ENCODE measurements around the gene WWOX. TPM values are rescaled to one million over a fixed set of nuclear protein-coding genes. Genes with fewer than 3 reads are reported as not detected.

The WWOX gene
- total RNA-seq, 1 donor from 2014 or later: 12.6 TPM

DNA sequence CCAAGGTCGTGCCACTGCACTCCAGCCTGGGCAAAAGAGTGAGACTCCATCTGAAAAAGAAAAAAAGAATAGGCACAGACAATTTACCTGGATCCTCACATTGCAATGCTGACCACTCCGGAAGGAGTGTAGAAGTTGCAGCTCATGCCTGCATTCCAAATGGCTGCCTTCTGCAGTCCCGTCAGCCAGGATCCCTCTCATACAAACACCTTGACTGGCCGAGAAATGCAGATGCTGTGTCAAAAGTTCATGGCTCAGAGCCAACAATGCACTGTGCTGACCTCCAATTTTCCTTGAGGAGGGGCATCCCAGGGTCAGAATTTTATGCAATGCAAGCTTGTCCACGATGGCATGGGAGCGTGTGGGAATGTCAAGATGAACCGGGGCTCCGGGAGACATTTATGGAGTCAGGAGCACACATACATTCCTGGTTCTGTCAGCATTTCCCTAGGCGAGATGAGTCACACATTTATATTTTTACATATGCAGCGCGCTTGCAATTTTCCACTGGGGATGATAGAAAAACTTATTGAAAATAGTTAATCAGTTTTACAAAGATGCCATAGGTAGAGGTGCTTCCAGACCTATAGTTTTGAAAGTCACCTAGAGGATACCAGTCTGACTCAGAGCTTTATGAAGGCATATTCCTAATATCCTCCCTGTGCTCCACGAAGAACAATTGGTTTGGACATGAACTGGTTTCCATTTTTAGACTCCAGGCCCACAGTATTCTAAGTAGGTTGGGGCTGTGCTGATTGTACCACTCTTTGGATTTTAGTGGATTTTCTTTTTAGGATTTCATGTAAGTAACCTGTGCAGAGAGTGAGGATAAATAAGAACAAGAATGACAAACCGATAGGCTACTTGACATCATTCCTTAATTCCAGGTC lies 886.5 kb downstream of the WWOX start:
- TF ChIP-seq, protein P1, sequence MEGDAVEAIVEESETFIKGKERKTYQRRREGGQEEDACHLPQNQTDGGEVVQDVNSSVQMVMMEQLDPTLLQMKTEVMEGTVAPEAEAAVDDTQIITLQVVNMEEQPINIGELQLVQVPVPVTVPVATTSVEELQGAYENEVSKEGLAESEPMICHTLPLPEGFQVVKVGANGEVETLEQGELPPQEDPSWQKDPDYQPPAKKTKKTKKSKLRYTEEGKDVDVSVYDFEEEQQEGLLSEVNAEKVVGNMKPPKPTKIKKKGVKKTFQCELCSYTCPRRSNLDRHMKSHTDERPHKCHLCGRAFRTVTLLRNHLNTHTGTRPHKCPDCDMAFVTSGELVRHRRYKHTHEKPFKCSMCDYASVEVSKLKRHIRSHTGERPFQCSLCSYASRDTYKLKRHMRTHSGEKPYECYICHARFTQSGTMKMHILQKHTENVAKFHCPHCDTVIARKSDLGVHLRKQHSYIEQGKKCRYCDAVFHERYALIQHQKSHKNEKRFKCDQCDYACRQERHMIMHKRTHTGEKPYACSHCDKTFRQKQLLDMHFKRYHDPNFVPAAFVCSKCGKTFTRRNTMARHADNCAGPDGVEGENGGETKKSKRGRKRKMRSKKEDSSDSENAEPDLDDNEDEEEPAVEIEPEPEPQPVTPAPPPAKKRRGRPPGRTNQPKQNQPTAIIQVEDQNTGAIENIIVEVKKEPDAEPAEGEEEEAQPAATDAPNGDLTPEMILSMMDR (IDR thresholded peaks at IDR 0.05; ENCODE audit: insufficient read depth, low read length, severe bottlenecking): no peak
- FAIRE-seq (no peak), DNase-seq (ENCODE audit: low read depth) (peak; percentile 52)
- Histone ChIP-seq H3K27me3 (ENCODE audit: control insufficient read depth, insufficient read depth, low read length) (no peaks in the 10 kb centered on the region), H3K36me3 (ENCODE audit: control insufficient read depth, insufficient read depth, low read length) (no peaks in the 10 kb centered on the region), H3K4me3 (ENCODE audit: low read depth, low read length) (no peak overlapping the region)

DNA sequence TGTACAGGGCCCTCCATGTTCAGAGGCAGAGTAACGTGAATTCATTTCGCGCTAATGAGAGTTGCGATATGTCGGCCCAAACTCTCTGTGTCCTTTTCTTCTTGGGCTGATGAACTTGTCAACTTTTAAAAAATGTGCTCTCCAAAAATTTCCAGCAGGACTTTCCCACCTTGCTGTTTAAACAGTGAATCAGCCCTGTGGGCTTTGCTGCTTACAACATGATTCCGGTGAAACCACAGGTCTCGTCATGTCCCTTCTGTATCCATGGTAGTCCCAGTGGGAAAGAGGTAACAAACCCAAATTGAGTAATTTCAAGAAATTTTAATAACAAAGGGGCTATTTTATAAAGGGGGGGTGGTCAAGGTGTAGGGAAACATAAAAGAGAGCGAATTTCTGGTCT lies 888.2 kb downstream of the WWOX start:
- no peaks in the 10 kb centered on the region for H3K27me3 ChIP-seq (ENCODE audit: control insufficient read depth, insufficient read depth, low read length)
- TF ChIP-seq, protein P1 (IDR thresholded peaks at IDR 0.05; ENCODE audit: insufficient read depth, low read length, severe bottlenecking): no peak
- DNase-seq (ENCODE audit: low read depth) (peak; percentile 98), FAIRE-seq (no peak)
- no peaks in the 10 kb centered on the region for H3K36me3 ChIP-seq (ENCODE audit: control insufficient read depth, insufficient read depth, low read length)
- H3K4me3 ChIP-seq (ENCODE audit: low read depth, low read length): no peak overlapping the region

DNA sequence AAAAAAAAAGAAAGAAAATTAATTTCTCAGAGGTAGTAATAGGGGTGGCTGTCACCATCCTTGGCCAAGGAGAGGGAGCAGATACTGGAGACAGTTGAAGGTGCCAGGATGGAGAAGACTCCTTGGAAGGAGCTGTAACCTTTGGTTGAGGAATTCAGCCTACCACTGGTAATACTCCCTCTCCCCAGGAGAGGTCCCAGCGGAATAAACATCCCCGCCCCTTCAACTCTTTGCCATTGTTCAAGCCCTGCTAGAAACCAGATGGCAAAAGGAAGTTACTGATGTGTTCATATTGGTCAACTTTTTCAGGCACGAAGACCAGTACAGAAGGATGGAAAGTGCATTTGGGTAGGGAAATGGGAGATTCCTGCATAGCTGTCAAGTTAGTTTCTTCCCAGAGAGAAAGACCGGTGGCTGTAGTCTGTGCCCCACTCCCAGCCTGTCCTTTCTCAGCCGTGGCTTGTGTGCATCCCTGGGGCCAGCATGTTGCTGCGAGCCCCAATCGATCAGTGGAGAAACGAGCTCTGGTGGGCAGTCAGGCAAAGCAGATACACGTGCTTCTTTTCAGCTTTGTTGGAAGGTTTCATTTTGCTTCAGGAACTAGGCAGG lies 889.0 kb downstream of the WWOX start:
- peak; percentile 4 for DNase-seq (ENCODE audit: low read depth)
- FAIRE-seq: no peak
- TF ChIP-seq, protein P1 (IDR thresholded peaks at IDR 0.05; ENCODE audit: insufficient read depth, low read length, severe bottlenecking): no peak
- Histone ChIP-seq H3K4me3 (ENCODE audit: low read depth, low read length) (no peak overlapping the region), H3K36me3 (ENCODE audit: control insufficient read depth, insufficient read depth, low read length) (no peaks in the 10 kb centered on the region), H3K27me3 (ENCODE audit: control insufficient read depth, insufficient read depth, low read length) (no peaks in the 10 kb centered on the region)

DNA sequence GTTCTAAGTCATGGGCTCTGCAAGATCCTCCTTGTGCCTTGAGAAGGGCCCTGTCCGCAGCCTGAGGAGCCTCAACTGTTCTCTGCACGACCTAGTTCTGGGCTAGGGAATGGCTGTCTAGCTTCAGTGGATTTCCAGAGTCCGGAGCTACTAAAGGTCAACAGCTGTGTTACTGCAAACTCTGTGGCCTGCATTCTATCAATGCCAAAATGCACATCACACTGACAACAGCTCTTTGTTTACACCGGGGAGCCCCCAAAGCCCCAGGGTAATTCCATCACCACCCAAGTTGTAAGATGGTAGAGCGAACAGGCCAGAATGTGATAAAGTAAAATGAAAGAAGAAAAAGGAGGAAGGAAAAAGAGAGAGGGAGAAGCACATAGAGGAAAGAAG lies 890.9 kb downstream of the WWOX start:
- FAIRE-seq (no peak), DNase-seq (ENCODE audit: low read depth) (no peak)
- Histone ChIP-seq H3K27me3 (ENCODE audit: control insufficient read depth, insufficient read depth, low read length) (no peaks in the 10 kb centered on the region), H3K4me3 (ENCODE audit: low read depth, low read length) (no peak overlapping the region), H3K36me3 (ENCODE audit: control insufficient read depth, insufficient read depth, low read length) (no peaks in the 10 kb centered on the region)
- TF ChIP-seq, protein P1 (IDR thresholded peaks at IDR 0.05; ENCODE audit: insufficient read depth, low read length, severe bottlenecking): no peak

DNA sequence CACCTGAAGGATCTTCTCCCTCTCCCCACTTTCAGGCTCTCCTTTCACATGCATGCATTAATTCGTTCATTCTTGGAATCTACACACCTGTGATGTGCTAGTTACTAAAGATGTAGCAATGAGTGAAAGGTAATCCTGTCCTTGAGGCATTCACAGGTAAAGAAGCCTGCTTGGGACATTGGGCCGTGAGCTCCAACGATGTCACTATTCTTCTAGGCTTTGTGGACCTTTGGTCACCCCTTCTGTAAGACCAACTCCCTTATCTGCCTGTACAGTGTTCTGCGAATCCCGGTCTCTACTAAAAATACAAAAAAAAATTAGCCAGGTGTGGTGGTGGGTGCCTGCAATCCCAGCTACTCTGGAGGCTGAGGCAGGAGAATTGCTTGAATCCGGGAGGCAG lies 892.5 kb downstream of the WWOX start:
- TF ChIP-seq, protein P1 (IDR thresholded peaks at IDR 0.05; ENCODE audit: insufficient read depth, low read length, severe bottlenecking): no peak

More for the DNA sequence above, 892.5 kb downstream of the WWOX start:
- FAIRE-seq: no peak
- Histone ChIP-seq H3K36me3 (ENCODE audit: control insufficient read depth, insufficient read depth, low read length) (no peaks in the 10 kb centered on the region), H3K27me3 (ENCODE audit: control insufficient read depth, insufficient read depth, low read length) (no peaks in the 10 kb centered on the region), H3K4me3 (ENCODE audit: low read depth, low read length) (no peak overlapping the region)
- no peak for DNase-seq (ENCODE audit: low read depth)

Data from bronchial epithelial cell (primary cell).